HCT116 (cell line): ENCODE data around the gene THEM4. TPM values are rescaled to one million over a fixed set of nuclear protein-coding genes. Genes with fewer than 3 reads are reported as not detected.

Experiments used
- ATAC-seq: fragments of 200-7000 bp; cut with Tn5 transposase; 2 replicates; pipeline ENCODE4 v1.9.1; 2020; ENCODE audit warnings: mild to moderate bottlenecking, moderate library complexity
- BruUV-seq: library from RNA; stranded (reverse); fragments of 400-500 nt; replicated peaks from 2 replicates; lab custom pipeline; 2021; lab: Mats Ljungman, UMichigan
- CTCF ChIA-PET: fragments of 300-600 bp; sonication (Branson Sonifier 250); formaldehyde crosslinking; loops from one replicate; lab custom pipeline; 2021; ENCODE audit warnings: antibody characterized with exemption; lab: Charles Lee
- POLR2A ChIA-PET: fragments of 300-600, 350-600 bp; sonication (Branson Sonifier 250); formaldehyde crosslinking; loops from one replicate; lab custom pipeline; 2021; ENCODE audit warnings: antibody characterized with exemption; lab: Charles Lee
- RAD21 ChIA-PET, 2 experiments: fragments of 300-600 bp; sonication (Branson Sonifier 250); formaldehyde crosslinking; loops; one replicate each; lab custom pipeline; 2023; ENCODE audit warnings: low total read pairs in 2 of 2; ENCODE audit not compliant: uncharacterized antibody in 2 of 2, unreplicated experiment in 2 of 2, low non-redundant PET in 1 of 2; lab: Charles Lee
- DNase-seq: peaks from one replicate; pipeline ENCODE4 v3.0.0-alpha.2; 2010; ENCODE audit warnings: low read depth, low spot score
- H2AFZ ChIP-seq: fragments of 200-600 bp; shearing (Covaris generic), sonication (generic); 2 replicates; pipeline ENCODE4 v1.6.1; 2017; ENCODE audit warnings: low read depth, mixed run types, mixed read lengths, antibody characterized with exemption, low read length; ENCODE audit not compliant: poor library complexity, severe bottlenecking
- H3K27ac ChIP-seq: 2 replicates; pipeline ENCODE4 v1.5.1; 2012; ENCODE audit warnings: low read depth, low read length
- H3K27me3 ChIP-seq: fragments of 200-600 bp; sonication (generic); 2 replicates; pipeline ENCODE4 v1.6.1; 2016; ENCODE audit warnings: mixed run types, low read length, mixed read lengths; ENCODE audit not compliant: insufficient read depth
- H3K36me3 ChIP-seq, 2 experiments: fragments of 200-500 bp in 1 of 2; fragments of 200-600 bp in 1 of 2; sonication (Bioruptor generic) in 1 of 2; sonication (generic) in 1 of 2; 2 replicates each; pipeline versions ENCODE4 v1.5.1 to v1.6.1; 2014 to 2016; ENCODE audit warnings: low read length in 2 of 2, inconsistent platforms in 1 of 2, mixed read lengths in 1 of 2, mixed run types in 1 of 2; ENCODE audit not compliant: insufficient read depth in 2 of 2, control insufficient read depth in 1 of 2
- H3K4me1 ChIP-seq, 2 experiments: fragments of 200-600 bp in 1 of 2; sonication (generic) in 1 of 2; 2 replicates each; pipeline versions ENCODE4 v1.5.1 to v1.6.1; 2012 to 2017; ENCODE audit warnings: low read length in 2 of 2, inconsistent platforms in 1 of 2, mild to moderate bottlenecking in 1 of 2, mixed read lengths in 1 of 2, mixed run types in 1 of 2, moderate library complexity in 1 of 2; ENCODE audit not compliant: insufficient read depth in 2 of 2, control insufficient read depth in 1 of 2
- H3K4me2 ChIP-seq: fragments of 200-600 bp; sonication (generic); 2 replicates; pipeline ENCODE4 v1.6.1; 2017; ENCODE audit warnings: mixed run types, low read length, mixed read lengths
- H3K4me3 ChIP-seq, 2 experiments: fragments of 200-600 bp in 1 of 2; sonication (generic) in 1 of 2; replicated peaks in 1 of 2; 2 replicates each; pipeline ENCODE4 v1.5.1; 2011 to 2016; ENCODE audit warnings: low read length in 2 of 2, control low read depth in 1 of 2, low read depth in 1 of 2, mild to moderate bottlenecking in 1 of 2, mixed read lengths in 1 of 2, mixed run types in 1 of 2
- H3K79me2 ChIP-seq: fragments of 200-600 bp; sonication (generic); 2 replicates; pipeline ENCODE4 v1.6.1; 2017; ENCODE audit warnings: mild to moderate bottlenecking, mixed run types, low read length, moderate library complexity, mixed read lengths; ENCODE audit not compliant: insufficient read depth
- H3K9ac ChIP-seq: fragments of 200-600 bp; sonication (generic); 2 replicates; pipeline ENCODE4 v1.6.1; 2016; ENCODE audit warnings: low read length, mixed read lengths
- H3K9me2 ChIP-seq: fragments of 200-600 bp; sonication (generic), shearing (Covaris generic); 2 replicates; pipeline ENCODE4 v1.6.1; 2017; ENCODE audit warnings: mixed run types, mild to moderate bottlenecking, moderate library complexity; ENCODE audit not compliant: insufficient read depth
- H3K9me3 ChIP-seq, 2 experiments: fragments of 200-500 bp in 1 of 2; fragments of 200-600 bp in 1 of 2; sonication (Bioruptor generic) in 1 of 2; sonication (generic) in 1 of 2; 2 replicates each; pipeline ENCODE4 v1.6.1; 2014 to 2017; ENCODE audit warnings: low read length in 2 of 2, mixed read lengths in 2 of 2, inconsistent platforms in 1 of 2, low read depth in 1 of 2, mild to moderate bottlenecking in 1 of 2, mixed run types in 1 of 2, moderate library complexity in 1 of 2; ENCODE audit not compliant: control insufficient read depth in 1 of 2, insufficient read depth in 1 of 2
- H4K20me1 ChIP-seq: fragments of 200-600 bp; sonication (generic), shearing (Covaris generic); 2 replicates; pipeline ENCODE4 v1.6.1; 2017; ENCODE audit warnings: mixed run types, mild to moderate bottlenecking, moderate library complexity; ENCODE audit not compliant: insufficient read depth
- CBX3 ChIP-seq: IDR thresholded peaks from 2 replicates; pipeline ENCODE4 v1.6.1; 2012; ENCODE audit warnings: low read depth
- EGR1 ChIP-seq: IDR thresholded peaks from 2 replicates; pipeline ENCODE4 v1.6.1; 2012; ENCODE audit warnings: low read depth
- EZH2 ChIP-seq: fragments of 200-600 bp; sonication (generic); IDR thresholded peaks from 2 replicates; pipeline ENCODE4 v1.6.1; 2017; ENCODE audit warnings: antibody characterized with exemption, mixed run types
- FOSL1 ChIP-seq: IDR thresholded peaks from 2 replicates; pipeline ENCODE4 v1.6.1; 2012; ENCODE audit warnings: low read depth
- SIN3A ChIP-seq: IDR thresholded peaks from 2 replicates; pipeline ENCODE4 v1.6.1; 2012; ENCODE audit warnings: low read depth
- SP1 ChIP-seq: IDR thresholded peaks from 2 replicates; pipeline ENCODE4 v1.6.1; 2012; ENCODE audit warnings: low read depth
- TCF7L2 ChIP-seq: IDR thresholded peaks from 2 replicates; pipeline ENCODE4 v1.7.0; 2011; ENCODE audit warnings: borderline replicate concordance, inconsistent platforms; ENCODE audit not compliant: insufficient read depth, insufficient read length; ENCODE audit errors: extremely low read depth
- YY1 ChIP-seq: IDR thresholded peaks from 2 replicates; pipeline ENCODE4 v1.6.1; 2011; ENCODE audit warnings: low read length, low read depth, moderate library complexity, mild to moderate bottlenecking; ENCODE audit not compliant: insufficient replicate concordance; ENCODE audit errors: extremely low read depth
- ZFX ChIP-seq: fragments of 450-650 bp; IDR thresholded peaks from 2 replicates; pipeline ENCODE4 v1.6.1; 2017
- ZNF274 ChIP-seq: fragments of 200-500 bp; sonication (Bioruptor generic); IDR thresholded peaks from 2 replicates; pipeline ENCODE4 v1.6.1; 2014; ENCODE audit warnings: mild to moderate bottlenecking, low read depth, low read length, inconsistent platforms
- intact Hi-C: fragments of 100-400 bp; cut with micrococcal nuclease; formaldehyde crosslinking; loops from 2 replicates; pipeline ENCODE4 v1.10.0; 2022
- total RNA-seq: library from RNA; stranded (reverse); gene quantifications from one replicate; pipeline ENCODE4 v1.2.1, GENCODE V29; 2021; ENCODE audit not compliant: unreplicated experiment

THEM4 gene
- total RNA-seq, 1 experiment from 2014 or later, result 17.0 TPM

DNA sequence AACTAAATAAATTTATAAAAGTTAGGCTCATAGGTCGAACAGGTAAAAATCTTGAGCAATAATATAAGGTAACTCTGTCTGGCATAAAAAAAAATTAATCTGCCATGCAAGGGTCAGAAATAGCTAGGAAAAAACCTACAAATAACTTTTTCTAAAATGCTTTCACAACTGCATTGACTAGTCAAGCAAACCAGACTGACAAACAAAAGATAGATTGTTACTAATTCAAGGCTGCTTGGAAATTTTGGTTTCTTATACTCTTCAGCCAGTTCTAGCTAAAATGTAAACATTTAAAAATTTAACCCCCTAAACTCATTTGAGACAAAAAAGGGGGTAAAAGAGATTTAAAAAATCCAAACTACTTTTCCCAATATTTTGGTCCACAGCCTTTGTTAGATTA lies 43.5 kb upstream of the THEM4 start:
- peaks cover 1 to 5% of the 10 kb centered on the region in 2 experiments; a peak in 3 of 4 replicates for H3K4me1 ChIP-seq
- no peaks in the 10 kb centered on the region for H3K36me3 ChIP-seq
- ChIA-PET RAD21 (interaction anchor here in 1 of 2 experiments (1.7 kb wide), 1 partner anchor 15 kb away, joined by 4 read pairs; no protein-coding TSS in a partner anchor), POLR2A (interaction anchor here (1.2 kb wide), 1 partner anchor 11 kb away, joined by 3 read pairs; no protein-coding TSS in a partner anchor)
- H3K9me2 ChIP-seq, result no peaks in the 10 kb centered on the region
- H3K27me3 ChIP-seq, result no peaks in the 10 kb centered on the region
- no peaks in the 10 kb centered on the region for H3K79me2 ChIP-seq
- intact Hi-C loops, result no loop called here
- TF ChIP-seq EGR1 (no peak), FOSL1 (no peak), CBX3 (no peak), ZFX (no peak), TCF7L2 (no peak), SIN3A (no peak), ZNF274 (no peak), YY1 (no peak), SP1 (no peak), EZH2 (no peak)
- TF ChIP-seq, all 23 proteins: peak for 0
- no peak overlapping the region for H3K27ac ChIP-seq
- H3K9me3 ChIP-seq, result no peaks in the 10 kb centered on the region
- CTCF ChIA-PET, result interaction anchor here (0.8 to 1.9 kb wide), 3 partner anchors 15 to 49 kb away, joined by 3 to 5 read pairs (median 3); no protein-coding TSS in a partner anchor
- DNase-seq (no peak), ATAC-seq (no peak)
- H3K4me3 ChIP-seq, result no peak overlapping the region
- BruUV-seq, result no TSS peak
- no peak overlapping the region for H3K9ac ChIP-seq
- no peaks in the 10 kb centered on the region for H4K20me1 ChIP-seq
- no peak overlapping the region for H2AFZ ChIP-seq
- no peak overlapping the region for H3K4me2 ChIP-seq
